H9 (cell line): ENCODE data around the gene COL27A1. TPM values are rescaled to one million over a fixed set of nuclear protein-coding genes. Genes with fewer than 3 reads are reported as not detected.

Experiments
- DNase-seq: peaks from one replicate; pipeline ENCODE4 v3.0.0-alpha.2; 2017
- H2AFZ ChIP-seq: one replicate; pipeline ENCODE4 v1.6.1; 2013; ENCODE audit warnings: mild to moderate bottlenecking, low read length, control low read depth, moderate library complexity
- H2AK5ac ChIP-seq: 2 replicates; pipeline ENCODE4 v1.6.1; 2013; ENCODE audit warnings: low read length, control low read depth, mixed read lengths; ENCODE audit not compliant: insufficient read length
- H2BK120ac ChIP-seq: one replicate; pipeline ENCODE4 v1.6.1; 2013; ENCODE audit warnings: low read depth, mild to moderate bottlenecking, low read length, control low read depth, inconsistent platforms; ENCODE audit not compliant: poor library complexity, severe bottlenecking
- H2BK12ac ChIP-seq: 2 replicates; pipeline ENCODE4 v1.6.1; 2013; ENCODE audit warnings: low read length, control low read depth, mixed read lengths, low read depth; ENCODE audit not compliant: insufficient read length
- H2BK15ac ChIP-seq: 2 replicates; pipeline ENCODE4 v1.6.1; 2013; ENCODE audit warnings: low read depth, low read length, control low read depth
- H2BK20ac ChIP-seq: one replicate; pipeline ENCODE4 v1.6.1; 2013; ENCODE audit warnings: low read depth, mild to moderate bottlenecking, low read length, control low read depth, inconsistent platforms; ENCODE audit not compliant: poor library complexity, severe bottlenecking
- H2BK5ac ChIP-seq: 2 replicates; pipeline ENCODE4 v1.6.1; 2013; ENCODE audit warnings: low read length, control low read depth, mixed read lengths; ENCODE audit not compliant: insufficient read length
- H3K14ac ChIP-seq: 2 replicates; pipeline ENCODE4 v1.6.1; 2013; ENCODE audit warnings: low read length, control low read depth; ENCODE audit not compliant: insufficient read depth
- H3K18ac ChIP-seq: 2 replicates; pipeline ENCODE4 v1.6.1; 2013; ENCODE audit warnings: low read depth, mild to moderate bottlenecking, mixed read lengths, low read length, control low read depth; ENCODE audit not compliant: insufficient read length
- H3K23ac ChIP-seq: 2 replicates; pipeline ENCODE4 v1.6.1; 2013; ENCODE audit warnings: low read length, control low read depth, mixed read lengths, low read depth; ENCODE audit not compliant: insufficient read length
- H3K23me2 ChIP-seq: 2 replicates; pipeline ENCODE4 v1.6.1; 2013; ENCODE audit warnings: low read depth, mild to moderate bottlenecking, mixed read lengths, low read length, control low read depth; ENCODE audit not compliant: insufficient read length, poor library complexity, severe bottlenecking
- H3K27ac ChIP-seq: 2 replicates; pipeline ENCODE4 v1.5.1; 2013; ENCODE audit warnings: low read length, control low read depth, mixed read lengths, low read depth; ENCODE audit not compliant: insufficient read length
- H3K27me3 ChIP-seq: 2 replicates; pipeline ENCODE4 v1.6.1; 2013; ENCODE audit warnings: low read length, control low read depth, inconsistent platforms; ENCODE audit not compliant: insufficient read depth
- H3K4ac ChIP-seq: 2 replicates; pipeline ENCODE4 v1.6.1; 2013; ENCODE audit warnings: low read depth, mild to moderate bottlenecking, control low read depth, inconsistent platforms, low read length, moderate library complexity
- H3K4me1 ChIP-seq: 2 replicates; pipeline ENCODE4 v1.6.1; 2013; ENCODE audit warnings: low read length, control low read depth, inconsistent platforms; ENCODE audit not compliant: insufficient read depth
- H3K4me2 ChIP-seq: 2 replicates; pipeline ENCODE4 v1.6.1; 2013; ENCODE audit warnings: low read length, control low read depth, mixed read lengths; ENCODE audit not compliant: insufficient read length, insufficient read depth
- H3K56ac ChIP-seq: 2 replicates; pipeline ENCODE4 v1.6.1; 2013; ENCODE audit warnings: low read depth, mild to moderate bottlenecking, mixed read lengths, low read length, control low read depth; ENCODE audit not compliant: insufficient read length
- H3K79me1 ChIP-seq: 2 replicates; pipeline ENCODE4 v1.6.1; 2013; ENCODE audit warnings: low read depth, mild to moderate bottlenecking, moderate library complexity, low read length, control low read depth, inconsistent platforms; ENCODE audit not compliant: insufficient read depth, poor library complexity, severe bottlenecking
- H3K79me2 ChIP-seq: 2 replicates; pipeline ENCODE4 v1.6.1; 2013; ENCODE audit warnings: low read length, control low read depth, inconsistent platforms; ENCODE audit not compliant: insufficient read depth
- H3K9ac ChIP-seq: 2 replicates; pipeline ENCODE4 v1.6.1; 2013; ENCODE audit warnings: low read length, control low read depth, mixed read lengths; ENCODE audit not compliant: insufficient read length; ENCODE audit errors: extremely low read depth
- H3K9me3 ChIP-seq: one replicate; pipeline ENCODE4 v1.6.1; 2013; ENCODE audit warnings: low read depth, low read length, inconsistent platforms; ENCODE audit not compliant: control insufficient read depth
- H3T11ph ChIP-seq: one replicate; pipeline ENCODE4 v1.6.1; 2013; ENCODE audit warnings: mild to moderate bottlenecking, low read length, control low read depth, inconsistent platforms
- H4K20me1 ChIP-seq: one replicate; pipeline ENCODE4 v1.6.1; 2013; ENCODE audit not compliant: control insufficient read depth, insufficient read length, insufficient read depth
- H4K5ac ChIP-seq: 2 replicates; pipeline ENCODE4 v1.6.1; 2013; ENCODE audit warnings: low read depth, mild to moderate bottlenecking, mixed read lengths, low read length, control low read depth; ENCODE audit not compliant: insufficient read length
- H4K8ac ChIP-seq: replicated peaks from 2 replicates; pipeline ENCODE4 v1.6.1; 2013; ENCODE audit warnings: low read length, control low read depth, mixed read lengths, low read depth; ENCODE audit not compliant: insufficient read length
- H4K91ac ChIP-seq: 2 replicates; pipeline ENCODE4 v1.6.1; 2013; ENCODE audit warnings: low read depth, mild to moderate bottlenecking, moderate library complexity, mixed read lengths, low read length, control low read depth; ENCODE audit not compliant: insufficient read length
- H3K27ac Mint-ChIP-seq, 3 experiments: 2 replicates in 2 of 3; 3 replicates in 1 of 3; pipeline ENCODE4 v1.8.0; 2020 to 2021; ENCODE audit warnings: mixed read lengths in 3 of 3, mild to moderate bottlenecking in 1 of 3, moderate library complexity in 1 of 3
- H3K27me3 Mint-ChIP-seq: 2 replicates; pipeline ENCODE4 v1.8.0; 2021; ENCODE audit warnings: low read depth, mild to moderate bottlenecking, moderate library complexity, mixed read lengths
- H3K36me3 Mint-ChIP-seq, 3 experiments: 2 replicates in 2 of 3; 3 replicates in 1 of 3; pipeline ENCODE4 v1.8.0; 2020 to 2021; ENCODE audit warnings: low read depth in 3 of 3, mixed read lengths in 3 of 3; ENCODE audit not compliant: insufficient read depth in 1 of 3
- H3K4me1 Mint-ChIP-seq, 2 experiments: 2 replicates each; pipeline ENCODE4 v1.8.0; 2020; ENCODE audit warnings: mixed read lengths in 2 of 2
- H3K4me3 Mint-ChIP-seq, 2 experiments: 2 replicates in 1 of 2; 3 replicates in 1 of 2; pipeline ENCODE4 v1.8.0; 2020 to 2021; ENCODE audit warnings: mild to moderate bottlenecking in 2 of 2, mixed read lengths in 2 of 2, moderate library complexity in 1 of 2
- H3K9me3 Mint-ChIP-seq, 2 experiments: 2 replicates in 1 of 2; 3 replicates in 1 of 2; pipeline ENCODE4 v1.8.0; 2020; ENCODE audit warnings: mild to moderate bottlenecking in 2 of 2, mixed read lengths in 2 of 2, moderate library complexity in 1 of 2
- WGBS: extraction: QIAGEN DNeasy Blood & Tissue Kit; methylation state at CpG from one replicate; pipeline ENCODE4 v1.1.7; 2013; ENCODE audit warnings: missing lambda C conversion rate, low lambda C conversion rate, mixed read lengths; ENCODE audit not compliant: insufficient read length; ENCODE audit errors: extremely low coverage; 5-methylcytosine and 5-hydroxymethylcytosine counted together
- total RNA-seq: library from RNA; stranded (reverse); gene quantifications from 2 replicates; pipeline ENCODE4 v1.2.1, GENCODE V29; 2021
- TF ChIP-seq, protein P1 (sequence below): fragments of 200-600 bp; sonication (generic); conservative IDR thresholded peaks from 3 replicates; pipeline ENCODE4 v1.8.0; 2021; ENCODE audit warnings: antibody characterized with exemption, mild to moderate bottlenecking

COL27A1 gene
- total RNA-seq, 1 experiment from 2014 or later: 17.9 TPM

DNA sequence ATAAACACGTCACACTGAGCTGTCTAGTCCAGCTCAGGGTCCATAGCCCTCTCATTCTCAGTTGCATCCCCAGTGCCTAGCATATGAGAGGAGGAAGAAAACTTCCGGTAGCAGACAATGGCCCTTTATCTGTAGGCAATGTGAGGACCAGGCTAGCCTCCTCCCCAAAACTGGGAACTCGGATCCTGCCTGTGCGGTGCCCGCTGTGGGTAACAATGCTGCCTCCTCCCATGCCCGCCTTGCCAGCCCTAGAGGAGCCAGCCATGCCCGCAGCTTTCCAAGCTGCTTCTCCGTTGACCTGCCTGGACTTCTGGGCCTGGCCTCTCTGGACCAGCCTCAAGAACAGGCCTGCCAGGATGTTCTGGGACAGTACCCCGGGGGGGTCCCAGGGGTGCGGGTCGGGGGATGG is 93.0 kb downstream of the COL27A1 start:
- Mint-ChIP-seq H3K27ac (no peak overlapping the region; a peak in 1 of 7 replicates), H3K36me3 (peaks cover 0 to 8% (median 0%) of the 10 kb centered on the region in 3 experiments; a peak in 1 of 7 replicates), H3K4me1 (peaks cover 4 to 12% of the 10 kb centered on the region in 2 experiments), H3K4me3 (no peak overlapping the region), H3K27me3 (peaks cover 1% of the 10 kb centered on the region; the same call in 1 of the 2 replicates), H3K9me3 (no peaks in the 10 kb centered on the region)
- no peak overlapping the region for H4K5ac ChIP-seq
- no peak overlapping the region for H3K18ac ChIP-seq
- no peak overlapping the region for H3K27ac ChIP-seq
- H2BK12ac ChIP-seq: no peak overlapping the region
- H3K9me3 ChIP-seq: no peaks in the 10 kb centered on the region
- H2BK5ac ChIP-seq: no peak overlapping the region
- H3K9ac ChIP-seq: no peak overlapping the region
- H3K4me1 ChIP-seq: no peaks in the 10 kb centered on the region
- H3K27me3 ChIP-seq: no peaks in the 10 kb centered on the region
- H3K4ac ChIP-seq: no peak overlapping the region
- H3K23me2 ChIP-seq: no peaks in the 10 kb centered on the region
- no peak overlapping the region for H2AFZ ChIP-seq
- TF ChIP-seq, protein P1, sequence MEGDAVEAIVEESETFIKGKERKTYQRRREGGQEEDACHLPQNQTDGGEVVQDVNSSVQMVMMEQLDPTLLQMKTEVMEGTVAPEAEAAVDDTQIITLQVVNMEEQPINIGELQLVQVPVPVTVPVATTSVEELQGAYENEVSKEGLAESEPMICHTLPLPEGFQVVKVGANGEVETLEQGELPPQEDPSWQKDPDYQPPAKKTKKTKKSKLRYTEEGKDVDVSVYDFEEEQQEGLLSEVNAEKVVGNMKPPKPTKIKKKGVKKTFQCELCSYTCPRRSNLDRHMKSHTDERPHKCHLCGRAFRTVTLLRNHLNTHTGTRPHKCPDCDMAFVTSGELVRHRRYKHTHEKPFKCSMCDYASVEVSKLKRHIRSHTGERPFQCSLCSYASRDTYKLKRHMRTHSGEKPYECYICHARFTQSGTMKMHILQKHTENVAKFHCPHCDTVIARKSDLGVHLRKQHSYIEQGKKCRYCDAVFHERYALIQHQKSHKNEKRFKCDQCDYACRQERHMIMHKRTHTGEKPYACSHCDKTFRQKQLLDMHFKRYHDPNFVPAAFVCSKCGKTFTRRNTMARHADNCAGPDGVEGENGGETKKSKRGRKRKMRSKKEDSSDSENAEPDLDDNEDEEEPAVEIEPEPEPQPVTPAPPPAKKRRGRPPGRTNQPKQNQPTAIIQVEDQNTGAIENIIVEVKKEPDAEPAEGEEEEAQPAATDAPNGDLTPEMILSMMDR: no peak
- H3K14ac ChIP-seq: no peak overlapping the region
- no peak overlapping the region for H3T11ph ChIP-seq
- no peak for DNase-seq
- H2BK15ac ChIP-seq: no peak overlapping the region
- no peak overlapping the region for H2AK5ac ChIP-seq
- H4K8ac ChIP-seq: no peak overlapping the region
- H3K56ac ChIP-seq: no peak overlapping the region
- no peak overlapping the region for H2BK20ac ChIP-seq
- no peaks in the 10 kb centered on the region for H4K20me1 ChIP-seq
- no peaks in the 10 kb centered on the region for H3K79me1 ChIP-seq
- no peaks in the 10 kb centered on the region for H3K79me2 ChIP-seq
- H3K4me2 ChIP-seq: no peak overlapping the region
- H3K23ac ChIP-seq: no peak overlapping the region
- no peak overlapping the region for H4K91ac ChIP-seq
- no CpG with 5 or more reads among the region's 11 CpGs for WGBS
- H2BK120ac ChIP-seq: no peak overlapping the region
